ENCODE measurements around the gene RGL3. TPM values are rescaled to one million over a fixed set of nuclear protein-coding genes. Genes with fewer than 3 reads are reported as not detected.
"Not testable (repeated sequence)": the region's sequence is repeated elsewhere in the genome, so short reads cannot be mapped to it uniquely, and the experiment has no call there.

Gene RGL3
- total RNA-seq, 1 experiment from 2014 or later = not detected

DNA sequence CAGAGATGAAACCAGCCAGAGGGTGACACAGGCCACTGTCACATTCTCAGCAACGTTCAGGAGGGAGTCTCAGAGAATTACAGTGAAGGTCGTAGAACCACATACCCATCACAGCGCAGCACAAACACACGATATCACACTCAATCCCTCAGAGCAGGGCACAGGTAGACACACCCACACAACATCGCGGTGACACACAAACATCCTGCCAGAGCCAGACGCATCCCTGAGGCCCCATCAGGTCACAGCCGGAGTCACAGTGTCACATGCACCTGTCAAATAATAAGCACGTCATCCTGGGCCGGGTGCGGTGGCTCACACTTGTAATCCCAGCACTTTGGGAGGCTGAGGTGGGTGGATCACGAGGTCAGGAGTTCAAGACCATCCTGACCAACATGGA, 44.3 kb upstream of the RGL3 start:
- no peaks in the 10 kb centered on the region for H3K36me3 Mint-ChIP-seq (ENCODE audit: insufficient read depth, unreplicated experiment)
- ChIA-PET CTCF (interaction anchor here (0.7 kb wide), 2 partner anchors 66 to 76 kb away, joined by 3 read pairs; no protein-coding TSS in a partner anchor), POLR2A (no interaction called here)
- no peak overlapping the region for H3K27ac Mint-ChIP-seq (ENCODE audit: low read depth, unreplicated experiment)
- TF ChIP-seq, protein P1, sequence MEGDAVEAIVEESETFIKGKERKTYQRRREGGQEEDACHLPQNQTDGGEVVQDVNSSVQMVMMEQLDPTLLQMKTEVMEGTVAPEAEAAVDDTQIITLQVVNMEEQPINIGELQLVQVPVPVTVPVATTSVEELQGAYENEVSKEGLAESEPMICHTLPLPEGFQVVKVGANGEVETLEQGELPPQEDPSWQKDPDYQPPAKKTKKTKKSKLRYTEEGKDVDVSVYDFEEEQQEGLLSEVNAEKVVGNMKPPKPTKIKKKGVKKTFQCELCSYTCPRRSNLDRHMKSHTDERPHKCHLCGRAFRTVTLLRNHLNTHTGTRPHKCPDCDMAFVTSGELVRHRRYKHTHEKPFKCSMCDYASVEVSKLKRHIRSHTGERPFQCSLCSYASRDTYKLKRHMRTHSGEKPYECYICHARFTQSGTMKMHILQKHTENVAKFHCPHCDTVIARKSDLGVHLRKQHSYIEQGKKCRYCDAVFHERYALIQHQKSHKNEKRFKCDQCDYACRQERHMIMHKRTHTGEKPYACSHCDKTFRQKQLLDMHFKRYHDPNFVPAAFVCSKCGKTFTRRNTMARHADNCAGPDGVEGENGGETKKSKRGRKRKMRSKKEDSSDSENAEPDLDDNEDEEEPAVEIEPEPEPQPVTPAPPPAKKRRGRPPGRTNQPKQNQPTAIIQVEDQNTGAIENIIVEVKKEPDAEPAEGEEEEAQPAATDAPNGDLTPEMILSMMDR (IDR thresholded peaks at IDR 0.05; ENCODE audit: unreplicated experiment) = no peak
- H3K4me3 Mint-ChIP-seq (ENCODE audit: unreplicated experiment) = no peak overlapping the region
- no peaks in the 10 kb centered on the region for H3K9me3 Mint-ChIP-seq (ENCODE audit: unreplicated experiment)
- peaks cover 14% of the 10 kb centered on the region for H3K27me3 Mint-ChIP-seq (ENCODE audit: insufficient read depth, unreplicated experiment)
- intact Hi-C loops (cut with micrococcal nuclease) = no loop called here
- BruUV-seq (replicated peaks) = no TSS peak
- H3K4me1 Mint-ChIP-seq (ENCODE audit: insufficient read depth, unreplicated experiment) = no peaks in the 10 kb centered on the region
- DNase-seq (ENCODE audit: unreplicated experiment) = no peak

DNA sequence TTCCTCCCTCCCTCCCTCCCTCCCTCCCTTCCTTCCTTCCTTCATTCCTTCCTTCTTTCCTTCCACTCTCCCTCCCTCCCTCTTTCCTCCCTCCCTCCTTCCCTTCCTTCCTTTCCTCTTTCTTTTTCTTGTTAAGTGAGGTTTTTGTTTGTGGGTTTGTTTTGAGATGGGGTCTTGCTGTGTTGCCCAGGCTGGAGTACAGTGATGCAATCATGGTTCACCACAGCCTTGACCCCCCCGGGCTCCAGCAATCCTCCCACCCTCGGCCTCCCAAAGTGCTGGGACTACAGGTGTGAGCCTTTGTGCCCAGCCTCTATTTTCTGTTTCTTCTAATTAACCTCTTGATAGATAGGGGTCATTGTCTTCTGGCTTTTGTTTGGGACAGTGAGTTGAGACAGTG, 42.3 kb upstream of the RGL3 start:
- no TSS peak for BruUV-seq (replicated peaks)
- Mint-ChIP-seq H3K27me3 (ENCODE audit: insufficient read depth, unreplicated experiment) (peaks cover 14% of the 10 kb centered on the region), H3K4me1 (ENCODE audit: insufficient read depth, unreplicated experiment) (no peaks in the 10 kb centered on the region), H3K4me3 (ENCODE audit: unreplicated experiment) (no peak overlapping the region), H3K9me3 (ENCODE audit: unreplicated experiment) (no peaks in the 10 kb centered on the region), H3K36me3 (ENCODE audit: insufficient read depth, unreplicated experiment) (no peaks in the 10 kb centered on the region), H3K27ac (ENCODE audit: low read depth, unreplicated experiment) (no peak overlapping the region)
- CTCF ChIA-PET = interaction anchor here (0.7 kb wide), 1 partner anchor 267 kb away, joined by 3 read pairs; no protein-coding TSS in a partner anchor
- intact Hi-C loops (cut with micrococcal nuclease) = no loop called here
- TF ChIP-seq, protein P1 (IDR thresholded peaks at IDR 0.05; ENCODE audit: unreplicated experiment) = no peak
- no peak for DNase-seq (ENCODE audit: unreplicated experiment)
- POLR2A ChIA-PET = no interaction called here

DNA sequence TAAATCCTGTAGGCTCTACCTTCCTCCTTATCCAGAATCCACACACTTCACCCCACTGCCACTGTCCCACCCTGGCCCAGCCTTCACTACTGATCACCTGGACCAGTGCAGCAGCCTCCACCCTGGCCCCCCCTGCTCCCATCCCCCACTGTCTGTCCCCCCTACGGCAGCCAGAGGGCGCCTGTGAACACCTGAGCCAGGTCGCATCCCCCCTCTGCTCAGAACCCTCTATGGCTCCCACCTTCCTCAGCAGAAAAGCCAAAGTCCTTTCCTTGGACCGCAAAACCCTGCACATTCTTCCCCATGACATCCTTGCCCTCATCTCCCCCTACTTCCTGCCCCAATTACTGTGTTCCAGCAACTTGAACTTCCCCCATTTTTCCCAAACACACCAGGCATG, 41.1 kb upstream of the RGL3 start:
- CTCF ChIA-PET = no interaction called here
- POLR2A ChIA-PET = no interaction called here
- TF ChIP-seq, protein P1 (IDR thresholded peaks at IDR 0.05; ENCODE audit: unreplicated experiment) = no peak

DNA sequence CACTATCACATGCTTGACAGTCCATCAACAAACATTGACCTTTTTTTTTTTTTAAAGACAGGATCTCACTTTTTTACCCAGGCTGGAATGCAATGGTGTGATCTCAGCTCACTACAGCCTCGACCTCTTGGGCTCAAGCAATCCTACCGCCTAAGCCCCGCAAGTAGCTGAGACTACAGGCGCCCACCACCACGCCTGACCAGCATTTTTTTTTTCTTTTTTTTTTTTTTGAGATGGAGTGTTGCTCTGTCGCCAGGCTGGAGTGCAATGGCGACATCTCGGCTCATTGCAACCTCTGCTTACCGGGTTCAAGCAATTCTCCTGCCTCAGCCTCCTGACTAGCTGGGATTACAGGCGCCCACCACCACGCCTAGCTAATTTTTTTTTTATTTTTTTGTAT, 39.8 kb upstream of the RGL3 start:
- H3K27me3 Mint-ChIP-seq (ENCODE audit: insufficient read depth, unreplicated experiment) = peaks cover 14% of the 10 kb centered on the region
- H3K4me3 Mint-ChIP-seq (ENCODE audit: unreplicated experiment); H3K4me1 Mint-ChIP-seq (ENCODE audit: insufficient read depth, unreplicated experiment); POLR2A ChIA-PET; DNase-seq (ENCODE audit: unreplicated experiment); CTCF ChIA-PET; intact Hi-C loops (cut with micrococcal nuclease); H3K9me3 Mint-ChIP-seq (ENCODE audit: unreplicated experiment); H3K27ac Mint-ChIP-seq (ENCODE audit: low read depth, unreplicated experiment); H3K36me3 Mint-ChIP-seq (ENCODE audit: insufficient read depth, unreplicated experiment); BruUV-seq (replicated peaks): not testable (repeated sequence)

More for the DNA sequence above, 41.1 kb upstream of the RGL3 start:
- intact Hi-C loops (cut with micrococcal nuclease) = no loop called here
- H3K36me3 Mint-ChIP-seq (ENCODE audit: insufficient read depth, unreplicated experiment) = no peaks in the 10 kb centered on the region
- H3K9me3 Mint-ChIP-seq (ENCODE audit: unreplicated experiment) = no peaks in the 10 kb centered on the region
- no TSS peak for BruUV-seq (replicated peaks)
- no peak overlapping the region for H3K27ac Mint-ChIP-seq (ENCODE audit: low read depth, unreplicated experiment)
- no peaks in the 10 kb centered on the region for H3K4me1 Mint-ChIP-seq (ENCODE audit: insufficient read depth, unreplicated experiment)
- no peak overlapping the region for H3K4me3 Mint-ChIP-seq (ENCODE audit: unreplicated experiment)
- no peak for DNase-seq (ENCODE audit: unreplicated experiment)
- peaks cover 14% of the 10 kb centered on the region for H3K27me3 Mint-ChIP-seq (ENCODE audit: insufficient read depth, unreplicated experiment)

DNA sequence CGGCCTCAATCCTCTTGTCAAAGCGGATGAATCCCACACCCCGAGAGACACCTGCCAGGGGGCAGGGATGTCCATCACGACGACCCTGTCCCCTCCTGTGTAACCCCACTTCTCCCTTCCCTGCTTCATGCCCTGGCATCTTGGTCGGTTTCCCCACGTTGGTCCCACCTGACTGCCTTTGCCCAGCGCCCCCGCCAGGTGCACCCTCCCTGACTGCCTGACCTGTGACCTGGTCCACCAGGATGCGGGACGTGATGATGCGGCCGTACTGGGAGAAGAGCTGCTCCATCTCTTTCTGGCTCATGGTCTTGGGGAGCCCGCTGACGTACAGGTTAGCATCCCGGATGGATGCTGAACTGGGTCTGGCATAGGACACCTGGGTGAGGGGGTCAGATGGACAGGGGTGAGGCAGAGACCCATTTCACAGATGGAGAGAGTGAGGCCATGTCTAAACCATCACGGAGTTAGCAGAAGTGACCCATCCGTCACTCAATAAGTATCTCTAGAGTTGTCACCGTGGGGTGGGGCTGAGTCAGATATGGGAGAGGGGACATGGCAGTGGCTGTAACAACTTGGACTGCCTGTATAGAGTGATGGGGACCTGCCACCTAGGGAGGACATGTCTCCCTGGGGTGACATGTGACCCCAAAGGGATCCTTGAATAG, 39.3 kb upstream of the RGL3 start:
- Mint-ChIP-seq H3K4me3 (ENCODE audit: unreplicated experiment) (no peak overlapping the region), H3K4me1 (ENCODE audit: insufficient read depth, unreplicated experiment) (no peaks in the 10 kb centered on the region), H3K9me3 (ENCODE audit: unreplicated experiment) (no peaks in the 10 kb centered on the region), H3K27me3 (ENCODE audit: insufficient read depth, unreplicated experiment) (peaks cover 14% of the 10 kb centered on the region), H3K36me3 (ENCODE audit: insufficient read depth, unreplicated experiment) (no peaks in the 10 kb centered on the region), H3K27ac (ENCODE audit: low read depth, unreplicated experiment) (no peak overlapping the region)
- intact Hi-C loops (cut with micrococcal nuclease) = no loop called here
- DNase-seq (ENCODE audit: unreplicated experiment) = no peak
- CTCF ChIA-PET = no interaction called here
- TF ChIP-seq, protein P1 (IDR thresholded peaks at IDR 0.05; ENCODE audit: unreplicated experiment) = no peak
- POLR2A ChIA-PET = no interaction called here
- no TSS peak for BruUV-seq (replicated peaks)

All from MCF 10A (cell line).